A549 (cell line): ENCODE data around the gene FBXW5. TPM values are rescaled to one million over a fixed set of nuclear protein-coding genes. Genes with fewer than 3 reads are reported as not detected.

Experiments used
- ATAC-seq, 2 experiments: fragments of 200-7000 bp in 1 of 2; fragments of >200 bp in 1 of 2; cut with Nextera tagmentation in 1 of 2; cut with Tn5 transposase in 1 of 2; 3 replicates each; pipeline versions ENCODE4 v1.8.0 to v1.9.1; 2018 to 2020; ENCODE audit warnings: mild to moderate bottlenecking in 1 of 2, moderate library complexity in 1 of 2
- CTCF ChIA-PET: fragments of 300-600 bp; sonication (Branson Sonifier 250); formaldehyde crosslinking; extraction: SDS; loops from one replicate; lab custom pipeline; 2021; ENCODE audit warnings: antibody characterized with exemption, inconsistent platforms; lab: Yijun Ruan, JAX
- POLR2A ChIA-PET: fragments of 350-600 bp; formaldehyde crosslinking; extraction: SDS; loops from one replicate; lab custom pipeline; 2021; ENCODE audit warnings: antibody characterized with exemption, inconsistent platforms; lab: Yijun Ruan, JAX
- DNase-seq, 2 experiments: peaks; one replicate each; pipeline versions ENCODE4 v3.0.0 to v3.0.0-alpha.2; 2011 to 2016; ENCODE audit warnings: low read depth in 1 of 2, low spot score in 1 of 2
- FAIRE-seq: peaks from 2 replicates; lab custom pipeline; 2011; peaks lifted over from hg19 to GRCh38; lab: Jason Lieb, UNC
- H3K27ac ChIP-seq, 2 experiments: fragments of >200 bp; sonication (Bioruptor Twin); formaldehyde crosslinking; 3 replicates each; pipeline ENCODE4 v1.5.1; 2016 to 2017
- H3K4me1 ChIP-seq: fragments of >200 bp; sonication (Bioruptor Twin); formaldehyde crosslinking; 3 replicates; pipeline ENCODE4 v1.6.1; 2016
- H3K4me2 ChIP-seq: fragments of >200 bp; sonication (Bioruptor Twin); formaldehyde crosslinking; 3 replicates; pipeline ENCODE4 v1.6.1; 2016
- H3K4me3 ChIP-seq: fragments of >200 bp; sonication (Bioruptor Twin); formaldehyde crosslinking; 3 replicates; pipeline ENCODE4 v1.5.1; 2016
- H3K9me3 ChIP-seq: fragments of >200 bp; sonication (Bioruptor Twin); formaldehyde crosslinking; 3 replicates; pipeline ENCODE4 v1.6.1; 2016
- BHLHE40 ChIP-seq: IDR thresholded peaks from 2 replicates; pipeline ENCODE4 v1.6.1; 2012; ENCODE audit warnings: low read depth, low read length, inconsistent platforms
- CEBPB ChIP-seq, 2 experiments: fragments of >200 bp in 1 of 2; sonication (Bioruptor Twin) in 1 of 2; formaldehyde crosslinking in 1 of 2; IDR thresholded peaks; 2 replicates each; pipeline ENCODE4 v1.6.1; 2012 to 2016
- CTCF ChIP-seq: fragments of >200 bp; sonication (Bioruptor Twin); formaldehyde crosslinking; IDR thresholded peaks from 3 replicates; pipeline ENCODE4 v1.5.1; 2016
- HEYL ChIP-seq: fragments of 250-450 bp; sonication (Bioruptor Pico); IDR thresholded peaks from 2 replicates; pipeline ENCODE4 v1.8.0; 2021; ENCODE audit warnings: mild to moderate bottlenecking, moderate library complexity
- HOXB5 ChIP-seq: fragments of 250-450 bp; sonication (Bioruptor Pico); IDR thresholded peaks from 2 replicates; pipeline ENCODE4 v1.5.0; 2020; ENCODE audit warnings: mild to moderate bottlenecking, moderate library complexity
- JUN ChIP-seq, 2 experiments: fragments of >200 bp; sonication (Bioruptor Twin); formaldehyde crosslinking; IDR thresholded peaks; 2 replicates in 1 of 2; 3 replicates in 1 of 2; pipeline ENCODE4 v1.6.1; 2016 to 2017
- MAFK ChIP-seq: fragments of 450-650 bp; IDR thresholded peaks from 2 replicates; pipeline ENCODE4 v1.6.1; 2014; ENCODE audit not compliant: partially characterized antibody
- MAX ChIP-seq: IDR thresholded peaks from 2 replicates; pipeline ENCODE4 v1.6.1; 2012
- MYC ChIP-seq: IDR thresholded peaks from 2 replicates; pipeline ENCODE4 v1.6.1; 2012; ENCODE audit warnings: mild to moderate bottlenecking, inconsistent platforms, low read length, improper control_type of control experiment, borderline replicate concordance
- PBX3 ChIP-seq: IDR thresholded peaks from 2 replicates; pipeline ENCODE4 v1.6.1; 2012
- POLR2AphosphoS2 ChIP-seq: conservative IDR thresholded peaks from 2 replicates; pipeline ENCODE4 v1.6.1; 2012; ENCODE audit warnings: low read length, improper control_type of control experiment, inconsistent platforms
- RAD21 ChIP-seq, 2 experiments: fragments of >200 bp in 1 of 2; sonication (Bioruptor Twin) in 1 of 2; formaldehyde crosslinking in 1 of 2; IDR thresholded peaks in 1 of 2; conservative IDR thresholded peaks in 1 of 2; 2 replicates in 1 of 2; 3 replicates in 1 of 2; pipeline ENCODE4 v1.6.1; 2012 to 2018; ENCODE audit warnings: inconsistent platforms in 1 of 2
- SMC3 ChIP-seq: fragments of >200 bp; sonication (Bioruptor Twin); formaldehyde crosslinking; IDR thresholded peaks from 3 replicates; pipeline ENCODE4 v1.6.1; 2018; ENCODE audit warnings: inconsistent platforms
- TP53 ChIP-seq: fragments of 250-450 bp; sonication (Bioruptor Pico); IDR thresholded peaks from 2 replicates; pipeline ENCODE4 v1.5.0; 2021; ENCODE audit warnings: mild to moderate bottlenecking, moderate library complexity
- WGBS: methylation state at CpG from one replicate; pipeline ENCODE4 v1.1.6; 2017; ENCODE audit errors: missing lambda C conversion rate; 5-methylcytosine and 5-hydroxymethylcytosine counted together
- polyA plus RNA-seq, 4 experiments: library from polyadenylated mRNA; depleted of rRNA in 3 of 4; stranded (reverse); fragments of >200 nt; fragmentation: RNase III in 1 of 4; extraction: RNeasy Plus Mini Kit Qiagen cat#74134 plus additional on column Dnase treatment in 1 of 4; gene quantifications; 2 replicates in 3 of 4; 3 replicates in 1 of 4; pipeline ENCODE4 v1.2.3, GENCODE V29; 2011 to 2017
- TF ChIP-seq, protein P1 (sequence below): fragments of 250-450 bp; sonication (Bioruptor Pico); IDR thresholded peaks from 2 replicates; pipeline ENCODE4 v1.5.0; 2021; ENCODE audit warnings: mild to moderate bottlenecking, moderate library complexity, borderline replicate concordance

FBXW5 gene
- polyA plus RNA-seq, 2 of the 4 experiments (the other 2 are of a cell fraction) = 37.5 to 59.5 TPM

GRCh38 chr9:136926749-136927148 lies 17.8 kb downstream of the FBXW5 start:
- 86% methylated on average over 8 of the region's 13 CpGs for WGBS
- CTCF ChIA-PET = interaction anchor here (0.7 to 2.4 kb wide), 18 partner anchors 10 to 108 kb away, joined by 3 to 10 read pairs (median 4); partner anchors contain the start of gene AJM1
- FAIRE-seq = no peak
- no peak overlapping the region for H3K4me3 ChIP-seq
- H3K4me1 ChIP-seq = peaks cover 1% of the 10 kb centered on the region; the same call in 1 of the 3 replicates
- peak in 1 of 2 experiments; percentile 12; a peak in 1 of 6 replicates for ATAC-seq
- no peak for TF ChIP-seq CEBPB (IDR thresholded peaks at IDR 0.05)
- no peak for TF ChIP-seq HEYL (CRISPR knock-in tag)
- TF ChIP-seq, all 56 proteins: peak for 0
- Histone ChIP-seq H3K27ac (peak overlapping the region in 1 of 2 experiments; percentile 54; a peak in 2 of 6 replicates), H3K9me3 (peaks cover 5% of the 10 kb centered on the region; the same call in 2 of the 3 replicates), H3K4me2 (no peak overlapping the region)
- POLR2A ChIA-PET = no interaction called here
- DNase-seq = no peak

- H3K4me2 ChIP-seq = no peak overlapping the region
- FAIRE-seq = no peak
- H3K4me3 ChIP-seq = no peak overlapping the region
- TF ChIP-seq HOXB5 (CRISPR knock-in tag) (no peak), CTCF (0 out of 3 replicates have a peak, but pooled peaks have one; percentile 12), SMC3 (0 out of 3 replicates have a peak, but pooled peaks have one; percentile 18), RAD21 (conservative IDR thresholded peaks at IDR 0.05 in 1 of 2, IDR thresholded peaks at IDR 0.05 in 1 of 2) (0 out of 5 replicates have a peak, but pooled peaks of 1 of the 2 experiments have one; percentile 14), BHLHE40 (no peak)
- TF ChIP-seq, protein P1, sequence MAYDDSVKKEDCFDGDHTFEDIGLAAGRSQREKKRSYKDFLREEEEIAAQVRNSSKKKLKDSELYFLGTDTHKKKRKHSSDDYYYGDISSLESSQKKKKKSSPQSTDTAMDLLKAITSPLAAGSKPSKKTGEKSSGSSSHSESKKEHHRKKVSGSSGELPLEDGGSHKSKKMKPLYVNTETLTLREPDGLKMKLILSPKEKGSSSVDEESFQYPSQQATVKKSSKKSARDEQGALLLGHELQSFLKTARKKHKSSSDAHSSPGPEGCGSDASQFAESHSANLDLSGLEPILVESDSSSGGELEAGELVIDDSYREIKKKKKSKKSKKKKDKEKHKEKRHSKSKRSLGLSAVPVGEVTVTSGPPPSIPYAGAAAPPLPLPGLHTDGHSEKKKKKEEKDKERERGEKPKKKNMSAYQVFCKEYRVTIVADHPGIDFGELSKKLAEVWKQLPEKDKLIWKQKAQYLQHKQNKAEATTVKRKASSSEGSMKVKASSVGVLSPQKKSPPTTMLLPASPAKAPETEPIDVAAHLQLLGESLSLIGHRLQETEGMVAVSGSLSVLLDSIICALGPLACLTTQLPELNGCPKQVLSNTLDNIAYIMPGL = no peak
- no peak for DNase-seq
- H3K27ac ChIP-seq = peak overlapping the region in 1 of 2 experiments; percentile 54; a peak in 2 of 6 replicates
- peaks cover 6% of the 10 kb centered on the region; the same call in 1 of the 3 replicates for H3K4me1 ChIP-seq
- peak; percentile 66 to 83 for ATAC-seq
- H3K9me3 ChIP-seq = peaks cover 4% of the 10 kb centered on the region; the same call in 2 of the 3 replicates
- ChIA-PET POLR2A (no interaction called here), CTCF (interaction anchor here (0.6 to 2.4 kb wide), 19 partner anchors 9 to 109 kb away, joined by 3 to 10 read pairs (median 4); partner anchors contain the start of gene AJM1)
- WGBS = 77% methylated on average over 8 of the region's 9 CpGs
These were observed 18.3 kb downstream of the FBXW5 start for GRCh38 chr9:136926154-136926704.

DNA sequence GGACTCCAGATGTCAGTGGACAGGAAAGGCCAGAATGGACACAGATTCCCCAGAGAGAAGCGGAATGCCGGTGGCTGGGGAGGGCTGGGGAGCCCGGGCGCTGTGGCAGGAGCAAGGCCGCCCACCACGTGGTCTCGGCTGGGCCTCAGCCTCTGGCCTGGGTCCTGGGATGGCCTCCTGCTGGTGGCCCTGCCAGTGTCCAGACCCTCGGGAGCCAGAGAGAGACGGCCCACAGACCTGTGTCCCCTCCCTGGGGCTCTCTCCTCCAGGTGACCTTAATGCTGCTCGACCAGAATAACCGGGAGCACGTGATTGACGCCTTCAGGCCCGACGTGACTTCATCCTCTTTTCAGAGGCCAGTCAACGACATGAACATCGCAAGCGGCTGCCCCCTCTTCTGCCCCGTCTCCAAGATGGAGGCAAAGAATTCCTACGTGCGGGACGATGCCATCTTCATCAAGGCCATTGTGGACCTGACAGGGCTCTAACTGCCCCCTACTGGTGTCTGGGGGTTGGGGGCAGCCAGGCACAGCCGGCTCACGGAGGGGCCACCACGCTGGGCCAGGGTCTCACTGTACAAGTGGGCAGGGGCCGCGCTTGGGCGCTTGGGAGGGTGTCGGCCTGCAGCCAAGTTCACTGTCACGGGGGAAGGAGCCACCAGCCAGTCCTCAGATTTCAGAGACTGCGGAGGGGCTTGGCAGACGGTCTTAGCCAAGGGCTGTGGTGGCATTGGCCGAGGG lies 19.0 kb downstream of the FBXW5 start:
- DNase-seq (no peak), ATAC-seq (peak in 1 of 2 experiments; percentile 41; a peak in 3 of 6 replicates), FAIRE-seq (no peak)
- no peaks in the 10 kb centered on the region for H3K9me3 ChIP-seq
- peak overlapping the region in 1 of 2 experiments; percentile 54; a peak in 2 of 6 replicates for H3K27ac ChIP-seq
- ChIA-PET POLR2A (no interaction called here), CTCF (interaction anchor here (0.6 to 2.4 kb wide), 15 partner anchors 9 to 110 kb away, joined by 3 to 10 read pairs (median 4); no protein-coding TSS in a partner anchor)
- H3K4me1 ChIP-seq = peaks cover 10% of the 10 kb centered on the region; the same call in 1 of the 3 replicates
- H3K4me2 ChIP-seq = no peak overlapping the region
- H3K4me3 ChIP-seq = no peak overlapping the region
- 0 out of 5 replicates have a peak, but pooled peaks of 1 of the 2 experiments have one; percentile 17 for TF ChIP-seq RAD21 (conservative IDR thresholded peaks at IDR 0.05 in 1 of 2, IDR thresholded peaks at IDR 0.05 in 1 of 2)
- no peak for TF ChIP-seq MAFK
- no peak for TF ChIP-seq MAX
- no peak for TF ChIP-seq MYC
- no peak for TF ChIP-seq PBX3
- no peak for TF ChIP-seq TP53 (CRISPR knock-in tag)
- TF ChIP-seq CEBPB (IDR thresholded peaks at IDR 0.05) = no peak
- TF ChIP-seq JUN (IDR thresholded peaks at IDR 0.05) = 0 out of 5 replicates have a peak, but pooled peaks of 1 of the 2 experiments have one; percentile 8
- no peak for TF ChIP-seq POLR2AphosphoS2
- WGBS = 92% methylated on average over 30 of the region's 33 CpGs
